ENCODE data around the gene LUM. TPM values are rescaled to one million over a fixed set of nuclear protein-coding genes. Genes with fewer than 3 reads are reported as not detected.

Gene LUM
- total RNA-seq, 4 donors from 2014 or later, result 36.6 to 83.5 (median 63.7) TPM

DNA sequence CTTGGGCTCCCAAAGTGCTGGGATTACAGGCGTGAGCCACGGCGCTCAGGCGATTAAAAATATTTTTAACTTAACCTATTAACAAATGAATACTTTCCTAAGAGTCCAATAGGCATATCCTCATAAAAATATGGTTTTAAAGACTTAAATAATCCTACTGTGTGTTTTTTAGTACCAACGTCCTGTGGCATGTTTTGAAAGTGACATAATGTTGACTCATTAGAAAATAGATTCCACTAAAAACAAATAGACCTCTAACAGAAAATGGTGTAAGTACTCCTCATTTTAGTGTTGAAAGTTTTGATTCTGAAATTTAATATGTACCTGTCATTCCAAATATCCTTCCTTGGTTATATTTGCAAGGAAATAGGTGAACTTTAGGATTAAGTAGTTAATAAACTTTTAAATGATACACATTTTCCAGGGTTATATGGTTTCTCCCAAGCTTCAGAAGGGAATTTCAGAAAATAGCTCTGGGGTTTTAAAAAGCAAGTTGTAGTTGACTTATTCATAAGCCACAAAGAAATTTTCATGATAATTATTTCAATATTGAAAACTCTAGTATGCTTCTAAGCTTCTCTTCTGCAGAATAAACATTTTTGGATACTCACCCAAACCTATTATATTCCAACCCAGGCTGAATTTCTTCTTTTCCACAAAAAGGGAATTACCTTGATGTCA, 12.1 kb upstream of the LUM start:
- no peaks in the 10 kb centered on the region for H3K36me3 ChIP-seq
- H3K4me1 ChIP-seq, result no peaks in the 10 kb centered on the region
- 93% methylated on average over 5 of the region's 5 CpGs for WGBS
- intact Hi-C loops (cut with DNase I), result no loop called here
- DNase-seq (ENCODE audit: extremely low spot score), result no peak
- no peaks in the 10 kb centered on the region for H3K9me3 ChIP-seq
- H3K4me3 ChIP-seq, result no peak overlapping the region
- H3K27ac ChIP-seq (replicated peaks in 1 of 4), result no peak overlapping the region
- no peaks in the 10 kb centered on the region for H3K27me3 ChIP-seq
- TF ChIP-seq POLR2A (IDR thresholded peaks at IDR 0.05; ENCODE audit: low read depth) (no peak), EP300 (IDR thresholded peaks at IDR 0.05) (no peak), POLR2AphosphoS5 (IDR thresholded peaks at IDR 0.05) (no peak)
- TF ChIP-seq, protein P1, sequence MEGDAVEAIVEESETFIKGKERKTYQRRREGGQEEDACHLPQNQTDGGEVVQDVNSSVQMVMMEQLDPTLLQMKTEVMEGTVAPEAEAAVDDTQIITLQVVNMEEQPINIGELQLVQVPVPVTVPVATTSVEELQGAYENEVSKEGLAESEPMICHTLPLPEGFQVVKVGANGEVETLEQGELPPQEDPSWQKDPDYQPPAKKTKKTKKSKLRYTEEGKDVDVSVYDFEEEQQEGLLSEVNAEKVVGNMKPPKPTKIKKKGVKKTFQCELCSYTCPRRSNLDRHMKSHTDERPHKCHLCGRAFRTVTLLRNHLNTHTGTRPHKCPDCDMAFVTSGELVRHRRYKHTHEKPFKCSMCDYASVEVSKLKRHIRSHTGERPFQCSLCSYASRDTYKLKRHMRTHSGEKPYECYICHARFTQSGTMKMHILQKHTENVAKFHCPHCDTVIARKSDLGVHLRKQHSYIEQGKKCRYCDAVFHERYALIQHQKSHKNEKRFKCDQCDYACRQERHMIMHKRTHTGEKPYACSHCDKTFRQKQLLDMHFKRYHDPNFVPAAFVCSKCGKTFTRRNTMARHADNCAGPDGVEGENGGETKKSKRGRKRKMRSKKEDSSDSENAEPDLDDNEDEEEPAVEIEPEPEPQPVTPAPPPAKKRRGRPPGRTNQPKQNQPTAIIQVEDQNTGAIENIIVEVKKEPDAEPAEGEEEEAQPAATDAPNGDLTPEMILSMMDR (IDR thresholded peaks at IDR 0.05), result no peak

DNA sequence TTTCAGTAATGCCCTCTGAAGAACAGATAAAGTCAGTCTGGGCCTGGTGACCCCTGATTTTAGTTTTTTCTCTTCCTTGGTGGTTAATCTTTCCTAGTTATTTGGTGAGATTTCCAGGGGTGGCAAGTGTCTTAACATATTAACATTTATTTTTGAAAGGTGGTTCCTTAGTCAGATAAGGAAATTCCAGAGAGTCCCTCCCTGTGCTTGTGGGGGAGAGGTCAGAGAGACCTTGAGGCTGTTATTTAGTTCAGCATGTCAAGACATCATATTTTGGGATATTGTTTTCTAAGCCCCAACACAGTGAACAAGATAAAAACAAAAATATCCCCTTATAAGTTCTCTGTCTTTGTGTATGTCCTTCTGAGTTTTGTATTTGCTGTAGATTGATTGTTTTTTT, 9.5 kb upstream of the LUM start:
- Histone ChIP-seq H3K4me3 (no peak overlapping the region), H3K27me3 (no peaks in the 10 kb centered on the region), H3K9me3 (no peaks in the 10 kb centered on the region), H3K4me1 (no peaks in the 10 kb centered on the region), H3K27ac (replicated peaks in 1 of 4) (no peak overlapping the region), H3K36me3 (no peaks in the 10 kb centered on the region)
- TF ChIP-seq, protein P1 (IDR thresholded peaks at IDR 0.05), result no peak
- TF ChIP-seq EP300 (IDR thresholded peaks at IDR 0.05) (no peak), POLR2AphosphoS5 (IDR thresholded peaks at IDR 0.05) (no peak), POLR2A (IDR thresholded peaks at IDR 0.05; ENCODE audit: low read depth) (no peak)
- DNase-seq (ENCODE audit: extremely low spot score), result no peak
- intact Hi-C loops (cut with DNase I), result no loop called here

DNA sequence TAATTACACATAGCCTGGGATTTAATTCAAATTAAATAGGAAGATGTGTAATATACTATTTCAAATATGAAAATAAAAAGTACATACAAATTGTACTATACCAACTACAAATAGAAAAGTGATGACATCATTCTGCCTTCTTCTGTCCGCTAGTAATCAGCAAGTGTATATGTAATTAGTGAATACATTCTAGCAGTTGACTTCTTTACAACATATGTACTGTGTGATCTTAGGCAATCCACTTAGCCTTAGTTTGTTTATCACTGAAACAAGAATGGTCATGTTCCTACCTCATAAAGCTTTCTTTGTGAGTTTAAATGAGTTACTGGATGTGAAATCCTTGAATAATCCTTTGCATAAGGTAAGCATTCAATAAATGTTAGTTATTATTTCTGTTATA, 7.8 kb upstream of the LUM start:
- 94% methylated on average over 1 of the region's 1 CpG for WGBS
- H3K27ac ChIP-seq (replicated peaks in 1 of 4), result no peak overlapping the region
- intact Hi-C loops (cut with DNase I), result no loop called here

DNA sequence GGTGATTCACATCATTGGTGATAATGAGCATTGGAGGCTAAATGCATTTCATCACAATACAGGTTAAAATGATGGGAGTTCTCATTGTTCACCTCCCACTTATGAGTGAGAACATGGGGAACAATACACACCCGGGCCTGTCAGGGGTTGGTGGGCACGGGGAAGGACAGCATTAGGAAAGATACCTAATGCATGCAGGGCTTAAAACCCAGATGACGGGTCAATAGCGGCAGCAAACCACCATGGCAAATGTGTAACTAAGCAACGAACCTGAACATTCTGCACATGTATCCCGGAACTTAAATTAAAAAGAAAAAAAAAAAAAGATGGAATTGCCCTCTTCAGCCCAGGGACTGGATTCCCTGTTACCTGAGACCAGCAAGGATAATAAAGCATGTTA, 2.3 kb upstream of the LUM start:
- Histone ChIP-seq H3K27ac (replicated peaks in 1 of 4) (no peak overlapping the region), H3K9me3 (no peaks in the 10 kb centered on the region), H3K36me3 (no peaks in the 10 kb centered on the region), H3K4me1 (peaks cover 0 to 9% (median 6%) of the 10 kb centered on the region in 4 donors), H3K4me3 (no peak overlapping the region), H3K27me3 (no peaks in the 10 kb centered on the region)
- TF ChIP-seq EP300 (IDR thresholded peaks at IDR 0.05) (no peak), POLR2A (IDR thresholded peaks at IDR 0.05; ENCODE audit: low read depth) (no peak), POLR2AphosphoS5 (IDR thresholded peaks at IDR 0.05) (no peak)
- TF ChIP-seq, protein P1 (IDR thresholded peaks at IDR 0.05), result no peak
- intact Hi-C loops (cut with DNase I), result no loop called here
- no peak for DNase-seq (ENCODE audit: extremely low spot score)
- 95% methylated on average over 6 of the region's 6 CpGs for whole genome bisulfite sequencing

More for the DNA sequence above, 7.8 kb upstream of the LUM start:
- no peaks in the 10 kb centered on the region for H3K4me1 ChIP-seq
- no peak for DNase-seq (ENCODE audit: extremely low spot score)
- TF ChIP-seq POLR2A (IDR thresholded peaks at IDR 0.05; ENCODE audit: low read depth), result no peak
- TF ChIP-seq, protein P1 (IDR thresholded peaks at IDR 0.05), result no peak
- no peak for TF ChIP-seq EP300 (IDR thresholded peaks at IDR 0.05)
- no peak for TF ChIP-seq POLR2AphosphoS5 (IDR thresholded peaks at IDR 0.05)
- H3K9me3 ChIP-seq, result no peaks in the 10 kb centered on the region
- H3K27me3 ChIP-seq, result no peaks in the 10 kb centered on the region
- H3K36me3 ChIP-seq, result no peaks in the 10 kb centered on the region
- H3K4me3 ChIP-seq, result no peak overlapping the region
